GM12872 (cell line): Measurements from ENCODE around the gene ATXN7L2.

Experiments used
- TF ChIP-seq, protein P1 (sequence below): IDR thresholded peaks from 3 replicates; pipeline ENCODE4 v1.5.1; 2011; ENCODE audit warnings: low read depth, mild to moderate bottlenecking, low read length, moderate library complexity; ENCODE audit not compliant: insufficient read depth

The ATXN7L2 gene

GRCh38 chr1:109483672-109484518 lies at the start of gene ATXN7L2:
Gene ATXN7L2 (plus strand): TSS chr1:109483905. CDS start chr1:109483954, 49 bp downstream.
- TF ChIP-seq, protein P1, sequence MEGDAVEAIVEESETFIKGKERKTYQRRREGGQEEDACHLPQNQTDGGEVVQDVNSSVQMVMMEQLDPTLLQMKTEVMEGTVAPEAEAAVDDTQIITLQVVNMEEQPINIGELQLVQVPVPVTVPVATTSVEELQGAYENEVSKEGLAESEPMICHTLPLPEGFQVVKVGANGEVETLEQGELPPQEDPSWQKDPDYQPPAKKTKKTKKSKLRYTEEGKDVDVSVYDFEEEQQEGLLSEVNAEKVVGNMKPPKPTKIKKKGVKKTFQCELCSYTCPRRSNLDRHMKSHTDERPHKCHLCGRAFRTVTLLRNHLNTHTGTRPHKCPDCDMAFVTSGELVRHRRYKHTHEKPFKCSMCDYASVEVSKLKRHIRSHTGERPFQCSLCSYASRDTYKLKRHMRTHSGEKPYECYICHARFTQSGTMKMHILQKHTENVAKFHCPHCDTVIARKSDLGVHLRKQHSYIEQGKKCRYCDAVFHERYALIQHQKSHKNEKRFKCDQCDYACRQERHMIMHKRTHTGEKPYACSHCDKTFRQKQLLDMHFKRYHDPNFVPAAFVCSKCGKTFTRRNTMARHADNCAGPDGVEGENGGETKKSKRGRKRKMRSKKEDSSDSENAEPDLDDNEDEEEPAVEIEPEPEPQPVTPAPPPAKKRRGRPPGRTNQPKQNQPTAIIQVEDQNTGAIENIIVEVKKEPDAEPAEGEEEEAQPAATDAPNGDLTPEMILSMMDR: no peak

DNA sequence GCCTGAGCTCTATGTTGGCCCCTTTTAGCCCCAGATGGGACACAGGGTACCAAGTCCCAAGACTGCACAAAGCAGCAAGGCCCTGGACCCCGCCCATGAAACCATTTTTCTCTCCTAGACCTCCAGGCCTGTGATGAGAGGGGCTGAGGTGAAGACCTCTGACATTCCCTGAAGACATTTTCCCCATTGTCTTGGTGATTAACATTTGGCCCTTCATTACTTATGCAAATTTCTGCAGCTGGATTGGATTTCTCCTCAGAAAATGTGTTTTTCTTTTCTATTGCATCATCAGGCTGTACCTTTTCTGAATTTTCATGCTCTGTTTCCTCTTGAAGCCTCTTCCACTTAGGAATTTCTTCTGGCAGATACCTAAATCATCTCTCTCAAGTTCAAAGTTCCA lies 49.2 kb upstream of the ATXN7L2 start:
- TF ChIP-seq, protein P1: no peak

DNA sequence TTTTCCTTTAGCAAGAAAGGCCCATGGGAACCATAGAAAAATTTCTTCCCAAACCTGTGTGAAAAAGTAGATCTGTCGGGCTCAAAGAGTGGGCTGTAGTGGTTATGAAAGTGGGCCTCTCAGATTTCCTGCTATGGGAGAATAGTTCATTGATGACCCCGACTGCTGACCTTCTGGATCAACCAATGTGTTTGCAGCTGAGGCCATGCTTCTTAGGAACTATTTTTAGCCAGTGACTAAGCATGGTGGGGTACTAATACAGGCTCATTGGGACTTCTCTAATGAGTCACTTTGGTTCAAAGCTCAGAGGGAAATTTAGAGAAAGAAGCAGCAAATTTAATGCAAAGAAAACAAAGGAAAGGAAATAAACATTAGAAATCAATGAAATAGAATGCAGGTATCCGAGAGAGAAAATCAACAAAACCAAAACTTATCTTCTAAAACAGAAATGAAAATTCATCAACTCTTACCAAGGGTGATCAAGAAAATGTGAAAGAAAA lies 44.9 kb upstream of the ATXN7L2 start:
- TF ChIP-seq, protein P1: no peak

DNA sequence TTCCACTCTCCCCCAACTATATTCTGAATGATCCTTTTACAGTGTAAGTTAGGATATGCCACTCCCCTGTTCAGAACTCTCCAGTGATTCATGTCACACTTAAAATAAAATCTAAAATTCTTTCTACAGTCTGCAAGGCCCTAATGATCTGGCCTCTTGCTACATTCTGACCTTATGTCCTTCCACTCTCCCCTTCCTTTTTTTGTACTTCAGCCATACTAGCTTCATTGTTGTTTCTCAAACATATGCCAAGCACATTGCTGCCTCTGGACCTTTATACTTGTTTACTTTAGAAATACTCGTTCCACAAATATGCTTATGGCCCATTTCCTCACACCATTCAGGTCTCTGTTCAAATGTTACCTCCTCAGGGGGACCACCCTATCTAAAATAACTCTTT lies 42.6 kb upstream of the ATXN7L2 start:
- TF ChIP-seq, protein P1: no peak

GRCh38 chr1:109443476-109443875 lies 40.2 kb upstream of the ATXN7L2 start:
- TF ChIP-seq, protein P1: no peak

DNA sequence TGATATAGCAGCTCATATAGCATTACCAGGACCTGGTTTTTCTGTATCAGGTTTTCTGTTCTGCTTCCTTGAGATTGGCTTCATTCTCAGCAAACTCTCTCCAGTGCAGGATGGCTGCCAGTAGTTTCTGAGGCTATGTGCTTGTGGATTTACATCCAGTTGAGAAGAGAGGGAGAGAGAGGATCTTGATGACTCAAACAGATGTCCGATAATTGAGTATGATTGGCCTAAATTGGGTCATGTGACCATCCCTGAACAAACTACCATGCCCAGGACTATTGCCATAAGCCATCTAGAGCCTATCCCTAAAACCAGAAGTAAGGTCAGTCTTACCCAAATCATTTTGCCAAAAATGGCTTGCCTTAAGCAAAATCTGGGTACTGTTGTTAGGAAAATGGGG lies 39.4 kb upstream of the ATXN7L2 start:
- TF ChIP-seq, protein P1: no peak

GRCh38 chr1:109447524-109447923 lies 36.2 kb upstream of the ATXN7L2 start:
- TF ChIP-seq, protein P1: no peak
